Astrocyte of the spinal cord (primary cell): ENCODE measurements around the gene SKIL.

ENCODE experiments used
- DNase-seq: peaks from one replicate; pipeline ENCODE4 v3.0.0; 2011; ENCODE audit warnings: low read depth, low spot score
- H3K4me3 ChIP-seq: 2 replicates; pipeline ENCODE4 v1.5.1; 2011; ENCODE audit warnings: low read depth, mild to moderate bottlenecking, low read length, moderate library complexity
- in situ Hi-C: cut with HindIII; loops from 2 replicates; pipeline ENCODE4 v1.10.0; 2017; ENCODE audit warnings: low sequenced_read_pairs
- TF ChIP-seq, protein P1 (sequence below): IDR thresholded peaks from 2 replicates; pipeline ENCODE4 v1.5.1; 2012; ENCODE audit warnings: low read depth, mild to moderate bottlenecking, low read length, inconsistent platforms

SKIL gene

GRCh38 chr3:170419557-170420087, 62.1 kb downstream of the SKIL start:
- TF ChIP-seq, protein P1, sequence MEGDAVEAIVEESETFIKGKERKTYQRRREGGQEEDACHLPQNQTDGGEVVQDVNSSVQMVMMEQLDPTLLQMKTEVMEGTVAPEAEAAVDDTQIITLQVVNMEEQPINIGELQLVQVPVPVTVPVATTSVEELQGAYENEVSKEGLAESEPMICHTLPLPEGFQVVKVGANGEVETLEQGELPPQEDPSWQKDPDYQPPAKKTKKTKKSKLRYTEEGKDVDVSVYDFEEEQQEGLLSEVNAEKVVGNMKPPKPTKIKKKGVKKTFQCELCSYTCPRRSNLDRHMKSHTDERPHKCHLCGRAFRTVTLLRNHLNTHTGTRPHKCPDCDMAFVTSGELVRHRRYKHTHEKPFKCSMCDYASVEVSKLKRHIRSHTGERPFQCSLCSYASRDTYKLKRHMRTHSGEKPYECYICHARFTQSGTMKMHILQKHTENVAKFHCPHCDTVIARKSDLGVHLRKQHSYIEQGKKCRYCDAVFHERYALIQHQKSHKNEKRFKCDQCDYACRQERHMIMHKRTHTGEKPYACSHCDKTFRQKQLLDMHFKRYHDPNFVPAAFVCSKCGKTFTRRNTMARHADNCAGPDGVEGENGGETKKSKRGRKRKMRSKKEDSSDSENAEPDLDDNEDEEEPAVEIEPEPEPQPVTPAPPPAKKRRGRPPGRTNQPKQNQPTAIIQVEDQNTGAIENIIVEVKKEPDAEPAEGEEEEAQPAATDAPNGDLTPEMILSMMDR = no peak
- DNase-seq = peak; percentile 51
- peak overlapping the region; percentile 87 for H3K4me3 ChIP-seq
- in situ Hi-C loops = loop anchor here (10.0 kb wide), 1 partner anchor 395 kb away; no protein-coding TSS in a partner anchor

DNA sequence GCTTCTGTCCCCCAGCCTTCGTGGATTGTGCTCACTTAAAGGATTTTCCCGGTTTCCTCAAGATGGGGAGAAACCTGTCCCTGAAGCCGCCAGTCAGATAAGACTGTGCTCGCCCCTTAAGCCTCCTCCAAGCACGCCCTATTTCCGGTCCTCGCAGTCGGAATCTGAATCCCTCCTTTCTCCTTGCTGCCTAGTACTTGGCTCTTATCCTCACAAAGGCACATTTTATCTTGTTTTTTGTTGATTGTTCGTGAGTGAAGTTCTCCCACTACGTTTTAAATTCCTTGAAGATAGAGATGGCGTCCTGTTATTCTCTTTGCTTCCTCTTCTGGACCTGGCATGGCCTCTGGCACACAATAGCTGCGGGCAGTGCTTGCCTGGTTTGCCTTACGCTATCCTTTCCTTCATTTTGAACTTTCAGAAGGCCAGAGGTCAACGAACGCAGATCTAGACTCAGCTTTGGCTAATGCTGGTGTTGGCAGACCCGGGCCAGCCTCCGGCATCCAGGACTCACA, 62.8 kb downstream of the SKIL start:
- H3K4me3 ChIP-seq = peak overlapping the region; percentile 87
- in situ Hi-C loops = loop anchor here (10.0 kb wide), 1 partner anchor 394 kb away; no protein-coding TSS in a partner anchor
- no peak for DNase-seq
- TF ChIP-seq, protein P1 = no peak

DNA sequence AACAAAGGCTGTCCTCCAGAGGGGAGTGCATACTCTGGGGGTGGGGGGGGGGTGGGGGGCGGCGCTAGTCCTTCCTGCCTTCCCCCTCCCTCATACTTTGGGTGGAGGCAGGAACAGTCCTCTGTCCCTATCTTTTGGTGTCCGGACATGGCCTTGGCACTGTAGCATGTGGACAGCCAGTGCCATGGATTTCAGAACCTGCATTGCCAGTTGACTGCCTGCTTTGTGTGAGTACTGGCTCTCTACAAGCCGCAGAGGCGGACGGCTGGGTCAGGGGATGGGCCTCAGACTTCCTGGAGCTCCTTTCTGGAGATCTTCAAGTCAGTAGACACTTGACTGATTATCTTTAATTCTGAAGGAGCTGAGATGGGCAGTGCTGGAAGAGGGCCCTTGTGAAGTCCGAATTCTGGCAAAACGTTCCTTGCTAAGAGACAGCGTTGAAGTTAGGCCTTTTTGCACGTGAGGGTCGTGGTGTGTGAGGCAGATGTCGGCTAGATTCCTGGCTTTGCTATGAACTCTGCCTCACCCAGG, 63.7 kb downstream of the SKIL start:
- DNase-seq = peak; percentile 52
- in situ Hi-C loops = loop anchor here (10.0 kb wide), 1 partner anchor 394 kb away; no protein-coding TSS in a partner anchor
- peak overlapping the region; percentile 87 for H3K4me3 ChIP-seq
- TF ChIP-seq, protein P1 = no peak

- peak overlapping the region; percentile 87 for H3K4me3 ChIP-seq
- no peak for DNase-seq
- TF ChIP-seq, protein P1 = no peak
- in situ Hi-C loops = loop anchor here (10.0 kb wide), 1 partner anchor 393 kb away; no protein-coding TSS in a partner anchor
Measured at GRCh38 chr3:170421758-170422157, 64.2 kb downstream of the SKIL start.

GRCh38 chr3:170423001-170423615, 65.6 kb downstream of the SKIL start:
- in situ Hi-C loops = loop anchor here (10.0 kb wide), 1 partner anchor 392 kb away; no protein-coding TSS in a partner anchor
- no peak overlapping the region for H3K4me3 ChIP-seq
- no peak for DNase-seq
- TF ChIP-seq, protein P1 = no peak

DNA sequence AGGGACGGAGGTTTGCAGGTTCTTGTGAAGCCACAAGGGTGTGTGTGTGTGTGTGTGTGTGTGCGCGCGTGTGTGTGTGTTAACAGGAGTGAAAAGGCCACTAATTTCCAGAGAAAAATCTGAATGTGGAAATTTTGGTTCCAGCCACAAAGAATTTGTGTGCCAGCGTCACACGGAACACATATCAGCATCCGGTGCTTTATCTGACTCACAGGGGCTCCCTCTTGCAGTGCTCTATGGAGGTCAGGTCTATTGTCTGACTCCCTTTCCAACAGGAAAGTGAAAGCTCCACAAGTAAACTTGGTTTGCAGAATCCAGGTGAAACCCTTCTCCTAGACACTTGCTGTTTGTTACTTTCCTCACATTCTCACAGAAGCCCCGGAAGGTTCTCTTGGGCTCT, 67.4 kb downstream of the SKIL start:
- TF ChIP-seq, protein P1 = no peak
- no peak for DNase-seq
- in situ Hi-C loops = loop anchor here (10.0 kb wide), 1 partner anchor 390 kb away; no protein-coding TSS in a partner anchor
- no peak overlapping the region for H3K4me3 ChIP-seq
